ENCODE measurements around the gene CPSF7.

GRCh38 chr11:61370349-61371005 lies 59.3 kb downstream of the CPSF7 start:
- no peak for TF ChIP-seq CEBPB (IDR thresholded peaks at IDR 0.05)
- TF ChIP-seq EP300 (IDR thresholded peaks at IDR 0.05; ENCODE audit: borderline replicate concordance) = no peak
- no peak for TF ChIP-seq TAF1 (IDR thresholded peaks at IDR 0.05; ENCODE audit: low read depth)
- no peak for TF ChIP-seq TEAD4 (IDR thresholded peaks at IDR 0.05)
- no peak for TF ChIP-seq USF1 (IDR thresholded peaks at IDR 0.05)
- TF ChIP-seq MAX (IDR thresholded peaks at IDR 0.05) = no peak
- no peak for TF ChIP-seq TCF12 (IDR thresholded peaks at IDR 0.05; ENCODE audit: low read depth)
- no peak for TF ChIP-seq FOXM1 (IDR thresholded peaks at IDR 0.05; ENCODE audit: borderline replicate concordance, low read depth)
- no peak for TF ChIP-seq CREB1 (IDR thresholded peaks at IDR 0.05; ENCODE audit: low read depth)
- TF ChIP-seq NFIC (IDR thresholded peaks at IDR 0.05) = no peak
- no peak for TF ChIP-seq REST (IDR thresholded peaks at IDR 0.05; ENCODE audit: low read depth)
- no peak for TF ChIP-seq EGR1 (IDR thresholded peaks at IDR 0.05)
